Fibroblast of skin of scalp (primary cell): ENCODE results near the gene NNT.
"Not testable (repeated sequence)": the region's sequence is repeated elsewhere in the genome, so short reads cannot be mapped to it uniquely, and the experiment has no call there.

Experiments
- DNase-seq: peaks from one replicate; pipeline ENCODE4 v3.0.0-alpha.2; 2013

Gene NNT

GRCh38 chr5:43719783-43720182, 116.8 kb downstream of the NNT start:
- not testable (repeated sequence) for DNase-seq

- DNase-seq, result no peak
Observed at GRCh38 chr5:43728581-43728980, 125.6 kb downstream of the NNT start.

GRCh38 chr5:43729846-43730478, 127.0 kb downstream of the NNT start:
- DNase-seq, result peak; percentile 48

- DNase-seq, result no peak
Observed at GRCh38 chr5:43730832-43731342, 127.9 kb downstream of the NNT start.

GRCh38 chr5:43731573-43731972, 128.6 kb downstream of the NNT start:
- no peak for DNase-seq

GRCh38 chr5:43745923-43746548, 143.1 kb downstream of the NNT start:
- not testable (repeated sequence) for DNase-seq

GRCh38 chr5:43750809-43751208, 147.8 kb downstream of the NNT start:
- DNase-seq, result no peak

- no peak for DNase-seq
Observed at GRCh38 chr5:43753069-43753468, 150.1 kb downstream of the NNT start.
